ENCODE results near the gene DTX3L. TPM values are rescaled to one million over a fixed set of nuclear protein-coding genes. Genes with fewer than 3 reads are reported as not detected.

DTX3L gene
- polyA plus RNA-seq (ENCODE audit: insufficient read length in 3 of 3) = 10 to 100 TPM; 14.3 to 14.8 (median 14.6) TPM

GRCh38 chr3:122564155-122564912, at the start of gene DTX3L, which contains the start of gene PARP9:
Gene DTX3L (plus strand): TSS chr3:122564338. CDS start chr3:122564427, 89 bp downstream.
Gene PARP9 (minus strand): TSS chr3:122564300. CDS start chr3:122559620, 4,680 bp downstream.
- peak in 2 of 3 donors; percentile 47 to 74 for DNase-seq (ENCODE audit: low read depth in 3 of 3, low spot score in 2 of 3)

GRCh38 chr3:122515020-122515468, 49.1 kb upstream of the DTX3L start:
- no peak for DNase-seq (ENCODE audit: low read depth in 3 of 3, low spot score in 2 of 3)

GRCh38 chr3:122515870-122516269, 48.3 kb upstream of the DTX3L start:
- no peak for DNase-seq (ENCODE audit: low read depth in 3 of 3, low spot score in 2 of 3)

GRCh38 chr3:122516846-122517360, 47.2 kb upstream of the DTX3L start:
- DNase-seq (ENCODE audit: low read depth in 3 of 3, low spot score in 2 of 3) = no peak

GRCh38 chr3:122519693-122520092, 44.4 kb upstream of the DTX3L start:
- DNase-seq (ENCODE audit: low read depth in 3 of 3, low spot score in 2 of 3) = no peak

GRCh38 chr3:122520861-122521260, 43.3 kb upstream of the DTX3L start:
- DNase-seq (ENCODE audit: low read depth in 3 of 3, low spot score in 2 of 3) = no peak

- no peak for DNase-seq (ENCODE audit: low read depth in 3 of 3, low spot score in 2 of 3)
Measured at GRCh38 chr3:122523317-122523716, 40.8 kb upstream of the DTX3L start.

- DNase-seq (ENCODE audit: low read depth in 3 of 3, low spot score in 2 of 3) = no peak
Measured at GRCh38 chr3:122530164-122530563, 34.0 kb upstream of the DTX3L start.

GRCh38 chr3:122533480-122533879, 30.7 kb upstream of the DTX3L start:
- DNase-seq (ENCODE audit: low read depth in 3 of 3, low spot score in 2 of 3) = no peak

GRCh38 chr3:122533931-122534334, 30.2 kb upstream of the DTX3L start:
- DNase-seq (ENCODE audit: low read depth in 3 of 3, low spot score in 2 of 3) = no peak

GRCh38 chr3:122535964-122536631, 28.0 kb upstream of the DTX3L start:
- DNase-seq (ENCODE audit: low read depth in 3 of 3, low spot score in 2 of 3) = no peak

GRCh38 chr3:122536632-122537001, 27.5 kb upstream of the DTX3L start:
- no peak for DNase-seq (ENCODE audit: low read depth in 3 of 3, low spot score in 2 of 3)

GRCh38 chr3:122538956-122539490, 25.1 kb upstream of the DTX3L start:
- DNase-seq (ENCODE audit: low read depth in 3 of 3, low spot score in 2 of 3) = no peak

GRCh38 chr3:122546151-122546550, 18.0 kb upstream of the DTX3L start:
- no peak for DNase-seq (ENCODE audit: low read depth in 3 of 3, low spot score in 2 of 3)

GRCh38 chr3:122548076-122548475, 16.1 kb upstream of the DTX3L start:
- DNase-seq (ENCODE audit: low read depth in 3 of 3, low spot score in 2 of 3) = no peak

GRCh38 chr3:122548619-122549018, 15.5 kb upstream of the DTX3L start:
- DNase-seq (ENCODE audit: low read depth in 3 of 3, low spot score in 2 of 3) = no peak

- DNase-seq (ENCODE audit: low read depth in 3 of 3, low spot score in 2 of 3) = no peak
Measured at GRCh38 chr3:122553171-122553570, 11.0 kb upstream of the DTX3L start.

GRCh38 chr3:122555275-122556071, 8.7 kb upstream of the DTX3L start:
- no peak for DNase-seq (ENCODE audit: low read depth in 3 of 3, low spot score in 2 of 3)

GRCh38 chr3:122557356-122557755, 6.8 kb upstream of the DTX3L start:
- peak in 1 of 3 donors; percentile 23 for DNase-seq (ENCODE audit: low read depth in 3 of 3, low spot score in 2 of 3)

- no peak for DNase-seq (ENCODE audit: low read depth in 3 of 3, low spot score in 2 of 3)
Measured at GRCh38 chr3:122558605-122559004, 5.5 kb upstream of the DTX3L start.

- no peak for DNase-seq (ENCODE audit: low read depth in 3 of 3, low spot score in 2 of 3)
Measured at GRCh38 chr3:122559906-122560305, 4.2 kb upstream of the DTX3L start.
